IPS DF 6.9 (cell line): ENCODE data around the gene BMP2K.

Experiments used
- DNase-seq: peaks from one replicate; pipeline ENCODE4 v3.0.0-alpha.2; 2013; ENCODE audit warnings: low read depth, low spot score
- H3K27ac ChIP-seq: one replicate; pipeline ENCODE4 v1.5.1; 2013; ENCODE audit warnings: low read length, control low read depth
- H3K27me3 ChIP-seq: 2 replicates; pipeline ENCODE4 v1.6.1; 2013; ENCODE audit warnings: mild to moderate bottlenecking, low read length; ENCODE audit not compliant: control insufficient read depth, insufficient read depth
- H3K36me3 ChIP-seq: 2 replicates; pipeline ENCODE4 v1.6.1; 2013; ENCODE audit warnings: low read length; ENCODE audit not compliant: control insufficient read depth, insufficient read depth
- H3K4me1 ChIP-seq: 2 replicates; pipeline ENCODE4 v1.6.1; 2013; ENCODE audit warnings: low read length; ENCODE audit not compliant: control insufficient read depth, insufficient read depth
- H3K4me3 ChIP-seq: 2 replicates; pipeline ENCODE4 v1.5.1; 2013; ENCODE audit warnings: mild to moderate bottlenecking, low read length
- H3K9me3 ChIP-seq: 2 replicates; pipeline ENCODE4 v1.6.1; 2013; ENCODE audit warnings: low read length, inconsistent platforms; ENCODE audit not compliant: control insufficient read depth, insufficient read depth
- WGBS: extraction: QIAGEN DNeasy Blood & Tissue Kit; methylation state at CpG from one replicate; pipeline ENCODE4 v1.1.7; 2013; ENCODE audit warnings: mixed read lengths, missing lambda C conversion rate; ENCODE audit not compliant: insufficient read length, insufficient coverage; 5-methylcytosine and 5-hydroxymethylcytosine counted together

The BMP2K gene

DNA sequence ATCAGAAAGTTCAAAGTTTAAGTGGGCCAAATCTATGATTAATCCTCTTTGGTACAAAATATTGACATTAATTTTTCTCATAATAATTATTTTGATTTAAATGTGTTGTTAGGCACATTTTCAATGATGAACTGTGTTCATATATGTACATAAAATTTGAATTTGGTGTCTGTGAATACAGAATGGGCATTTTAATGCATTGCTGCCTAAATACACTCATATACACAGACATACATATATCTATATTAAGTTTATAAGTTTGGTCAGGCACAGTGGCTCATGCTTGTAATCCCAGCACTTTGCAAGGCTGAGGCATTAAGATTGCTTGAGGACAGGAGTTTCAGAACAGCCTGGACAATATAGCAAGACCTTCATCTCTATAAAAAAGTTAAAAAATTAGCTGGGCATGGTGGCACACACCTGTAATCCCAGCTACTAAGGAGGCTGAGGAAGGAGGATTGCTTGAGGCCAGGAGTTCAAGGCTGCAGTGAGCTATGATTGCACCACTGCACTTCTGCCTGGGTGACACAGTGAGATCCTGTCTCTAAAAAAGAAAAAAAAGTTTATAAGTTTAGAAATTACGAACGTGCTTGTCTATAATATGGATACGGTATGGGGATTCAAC lies 12.3 kb upstream of the BMP2K start:
- no peak for DNase-seq
- Histone ChIP-seq H3K4me1 (peaks cover 2% of the 10 kb centered on the region; the same call in 1 of the 2 replicates), H3K4me3 (no peak overlapping the region), H3K27me3 (no peaks in the 10 kb centered on the region), H3K9me3 (no peaks in the 10 kb centered on the region; the same call in 1 of the 2 replicates), H3K27ac (no peak overlapping the region), H3K36me3 (no peaks in the 10 kb centered on the region)
- 100% methylated on average over 3 of the region's 3 CpGs for whole genome bisulfite sequencing

DNA sequence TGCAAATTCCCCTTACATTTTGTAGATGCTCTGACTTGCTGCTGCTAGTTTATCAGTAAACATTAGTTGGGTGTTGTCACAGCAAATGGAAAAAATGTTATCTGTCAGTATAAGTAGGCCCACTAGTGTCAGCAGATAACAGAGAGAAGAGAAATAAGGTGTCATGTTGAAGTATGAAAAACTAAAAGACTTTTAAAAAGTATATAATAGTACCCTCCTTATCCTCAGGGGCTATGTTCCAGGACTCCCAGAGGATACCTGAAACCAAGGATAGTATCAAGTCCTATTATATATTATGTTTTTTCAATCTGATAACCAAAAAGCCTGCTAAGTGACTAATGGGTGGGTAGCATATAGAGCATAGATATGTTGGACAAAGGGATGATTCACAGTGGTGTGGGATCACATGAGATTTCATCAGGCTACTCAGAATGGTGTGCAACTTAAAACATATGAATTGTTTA lies 11.6 kb upstream of the BMP2K start:
- Histone ChIP-seq H3K4me3 (no peak overlapping the region), H3K27ac (no peak overlapping the region)

DNA sequence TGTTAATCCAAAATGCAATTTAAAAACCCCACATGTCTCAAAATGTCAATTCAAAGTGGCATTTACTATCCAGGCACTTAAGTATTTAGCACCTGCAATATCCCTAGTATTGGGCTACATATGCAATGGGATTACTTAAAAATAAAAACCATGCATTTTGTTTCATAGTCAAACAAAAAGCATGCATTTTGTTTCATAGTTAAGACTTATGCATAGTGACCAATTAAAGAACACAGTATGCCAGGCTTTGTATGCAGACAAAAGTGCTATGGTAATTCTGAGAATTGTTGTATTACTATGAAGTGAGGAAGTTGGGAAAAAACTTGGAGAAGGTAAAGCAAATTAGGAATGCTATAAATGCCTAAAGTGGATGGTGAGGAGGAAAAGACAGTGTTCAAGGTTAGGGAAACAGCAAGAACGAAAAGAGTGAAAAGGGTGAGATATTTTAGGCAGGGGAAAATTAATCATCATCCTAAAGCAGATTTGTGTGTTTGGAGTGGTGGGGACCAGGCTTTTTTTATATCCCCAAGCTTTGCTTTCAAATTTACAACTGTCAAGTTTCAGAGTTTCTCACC lies 10.6 kb upstream of the BMP2K start:
- no peaks in the 10 kb centered on the region; the same call in 1 of the 2 replicates for H3K9me3 ChIP-seq
- H3K27me3 ChIP-seq: no peaks in the 10 kb centered on the region
- no peak overlapping the region for H3K27ac ChIP-seq
- WGBS: no CpG with 5 or more reads among the region's 1 CpG
- no peak for DNase-seq
- H3K4me1 ChIP-seq: peaks cover 2% of the 10 kb centered on the region; the same call in 1 of the 2 replicates
- no peaks in the 10 kb centered on the region for H3K36me3 ChIP-seq
- H3K4me3 ChIP-seq: no peak overlapping the region

More for the DNA sequence above, 11.6 kb upstream of the BMP2K start:
- Histone ChIP-seq H3K27me3 (no peaks in the 10 kb centered on the region), H3K4me1 (peaks cover 2% of the 10 kb centered on the region; the same call in 1 of the 2 replicates), H3K9me3 (no peaks in the 10 kb centered on the region; the same call in 1 of the 2 replicates), H3K36me3 (no peaks in the 10 kb centered on the region)
- no peak for DNase-seq

DNA sequence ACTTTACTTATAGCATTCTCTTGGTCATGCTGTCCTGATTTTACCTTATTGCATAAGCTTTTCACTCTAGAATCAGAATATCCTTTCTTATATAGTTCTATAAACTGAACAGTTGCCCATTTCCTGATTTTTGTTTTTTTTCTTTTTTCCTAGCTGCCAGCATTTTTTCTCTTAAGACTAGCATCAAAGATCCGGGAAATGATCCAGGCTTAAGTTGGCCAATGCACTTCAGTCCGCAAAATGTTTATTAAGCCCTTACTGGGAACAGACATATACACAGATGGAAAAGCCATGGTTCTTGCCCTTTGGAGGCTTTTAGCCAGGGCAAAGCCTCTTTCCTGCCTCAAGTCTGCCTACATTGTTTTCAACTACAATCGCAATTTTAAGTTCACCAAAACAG lies 10.1 kb upstream of the BMP2K start:
- no peak for DNase-seq
- H3K4me3 ChIP-seq: no peak overlapping the region
- no CpG with 5 or more reads among the region's 3 CpGs for WGBS

DNA sequence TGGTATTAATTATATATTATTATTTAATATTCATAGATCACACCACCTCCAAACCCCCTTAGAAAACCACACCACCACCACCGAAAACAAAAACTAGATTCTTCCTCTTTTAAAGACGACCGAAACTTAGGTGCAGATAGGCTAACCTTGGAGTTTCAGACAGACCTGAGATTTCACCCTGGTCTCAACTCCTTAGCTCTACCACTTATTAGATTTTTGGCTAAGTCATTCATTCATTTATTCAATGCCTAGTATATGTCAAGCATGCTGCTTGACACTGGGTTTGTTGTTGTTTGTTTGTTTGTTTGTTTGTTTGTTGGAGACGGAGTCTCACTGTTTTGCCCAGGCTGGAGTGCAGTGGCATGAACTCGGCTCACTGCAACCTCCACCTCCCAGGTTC lies 9.5 kb upstream of the BMP2K start:
- Histone ChIP-seq H3K4me1 (peaks cover 2% of the 10 kb centered on the region; the same call in 1 of the 2 replicates), H3K36me3 (no peaks in the 10 kb centered on the region), H3K27me3 (no peaks in the 10 kb centered on the region), H3K27ac (no peak overlapping the region), H3K4me3 (no peak overlapping the region), H3K9me3 (no peaks in the 10 kb centered on the region; the same call in 1 of the 2 replicates)
- no CpG with 5 or more reads among the region's 5 CpGs for WGBS
- DNase-seq: no peak

More for the DNA sequence above, 10.1 kb upstream of the BMP2K start:
- Histone ChIP-seq H3K36me3 (no peaks in the 10 kb centered on the region), H3K27ac (no peak overlapping the region), H3K27me3 (no peaks in the 10 kb centered on the region), H3K9me3 (no peaks in the 10 kb centered on the region; the same call in 1 of the 2 replicates), H3K4me1 (peaks cover 2% of the 10 kb centered on the region; the same call in 1 of the 2 replicates)

DNA sequence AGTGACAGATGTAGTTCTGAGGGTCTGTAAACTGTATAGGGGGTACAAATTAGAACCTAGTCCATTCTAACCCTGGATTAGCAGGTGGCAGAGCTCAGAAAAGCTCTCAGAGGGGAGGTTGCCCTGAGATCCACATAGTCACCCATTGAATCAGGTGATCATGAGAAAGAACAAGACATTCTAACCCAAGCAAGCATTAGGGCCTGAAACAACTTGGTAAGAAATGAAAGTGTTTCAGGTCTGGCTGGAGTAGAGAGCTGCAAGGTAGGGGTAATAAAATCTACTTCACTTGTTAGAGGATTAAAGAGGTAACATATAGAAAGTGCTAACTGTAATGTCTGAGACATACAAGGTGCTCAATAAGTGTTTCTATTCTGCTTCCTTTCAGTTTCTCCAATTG lies 8.8 kb upstream of the BMP2K start:
- H3K4me1 ChIP-seq: peaks cover 2% of the 10 kb centered on the region; the same call in 1 of the 2 replicates
- H3K9me3 ChIP-seq: no peaks in the 10 kb centered on the region; the same call in 1 of the 2 replicates
- no peak for DNase-seq
- no peak overlapping the region for H3K4me3 ChIP-seq
- no peaks in the 10 kb centered on the region for H3K27me3 ChIP-seq
- no peaks in the 10 kb centered on the region for H3K36me3 ChIP-seq
- H3K27ac ChIP-seq: no peak overlapping the region

DNA sequence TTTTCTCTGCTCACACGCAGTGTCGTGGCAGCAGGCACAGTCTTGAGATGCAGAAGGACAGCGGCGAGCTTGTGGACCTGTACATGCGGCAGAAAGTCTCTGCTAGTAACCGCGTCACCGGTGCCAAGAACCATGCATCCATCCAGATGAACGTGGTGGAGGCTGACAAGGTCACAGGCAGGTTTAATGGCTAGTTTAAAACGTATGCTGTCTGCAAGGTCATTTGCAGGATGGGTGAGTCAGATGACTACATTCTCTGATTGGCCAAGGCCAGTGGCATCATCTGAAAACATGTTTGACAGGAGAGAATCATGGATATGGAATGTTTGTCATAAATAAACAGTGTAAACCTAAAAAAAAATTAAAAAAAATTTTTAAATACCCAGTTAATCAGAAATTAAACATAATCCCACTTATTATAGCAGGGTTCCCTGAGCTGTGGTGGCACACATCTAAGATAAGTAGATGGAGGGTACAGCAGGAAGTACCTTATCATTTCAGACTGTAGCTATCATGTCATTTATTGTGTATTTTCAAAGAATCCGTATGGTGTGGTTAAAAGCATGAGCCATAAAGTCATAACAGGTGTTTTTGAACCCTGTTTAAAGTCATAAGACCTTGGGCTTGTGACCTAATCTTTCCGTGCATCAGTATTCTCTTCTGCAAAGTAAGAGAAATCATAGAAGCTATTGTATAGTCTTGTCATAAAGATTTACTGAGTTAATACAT lies 7.5 kb upstream of the BMP2K start:
- H3K4me1 ChIP-seq: peaks cover 2% of the 10 kb centered on the region; the same call in 1 of the 2 replicates

DNA sequence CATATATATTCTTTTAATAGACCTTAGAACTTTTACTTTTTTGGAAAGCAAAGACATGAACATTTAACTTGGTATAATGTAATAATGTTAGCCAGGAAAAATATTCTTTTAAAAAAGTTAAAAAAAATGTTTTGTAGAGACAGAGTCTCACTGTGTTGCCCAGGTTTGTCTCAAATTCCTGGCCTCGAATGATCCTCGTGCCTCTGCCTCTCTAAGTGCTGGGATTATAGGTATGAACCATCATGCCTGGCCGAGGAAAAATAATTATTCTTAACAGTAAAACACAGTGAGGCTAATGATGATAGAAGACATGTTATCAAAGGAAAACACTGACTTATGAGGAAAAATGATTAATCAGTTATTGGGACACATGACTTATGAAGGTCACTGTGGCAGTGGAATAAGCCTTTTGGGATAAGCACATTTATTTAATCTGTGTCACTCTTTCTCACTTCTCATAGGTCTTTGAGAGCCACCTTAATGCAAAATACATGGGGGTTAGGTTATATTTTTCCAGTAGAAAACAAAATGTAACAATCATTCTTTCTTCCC lies 6.0 kb upstream of the BMP2K start:
- peaks cover 2% of the 10 kb centered on the region; the same call in 1 of the 2 replicates for H3K4me1 ChIP-seq

More for the DNA sequence above, 7.5 kb upstream of the BMP2K start:
- no CpG with 5 or more reads among the region's 12 CpGs for WGBS
- DNase-seq: no peak
- Histone ChIP-seq H3K27ac (no peak overlapping the region), H3K4me3 (no peak overlapping the region), H3K27me3 (no peaks in the 10 kb centered on the region), H3K9me3 (no peaks in the 10 kb centered on the region; the same call in 1 of the 2 replicates), H3K36me3 (no peaks in the 10 kb centered on the region)

DNA sequence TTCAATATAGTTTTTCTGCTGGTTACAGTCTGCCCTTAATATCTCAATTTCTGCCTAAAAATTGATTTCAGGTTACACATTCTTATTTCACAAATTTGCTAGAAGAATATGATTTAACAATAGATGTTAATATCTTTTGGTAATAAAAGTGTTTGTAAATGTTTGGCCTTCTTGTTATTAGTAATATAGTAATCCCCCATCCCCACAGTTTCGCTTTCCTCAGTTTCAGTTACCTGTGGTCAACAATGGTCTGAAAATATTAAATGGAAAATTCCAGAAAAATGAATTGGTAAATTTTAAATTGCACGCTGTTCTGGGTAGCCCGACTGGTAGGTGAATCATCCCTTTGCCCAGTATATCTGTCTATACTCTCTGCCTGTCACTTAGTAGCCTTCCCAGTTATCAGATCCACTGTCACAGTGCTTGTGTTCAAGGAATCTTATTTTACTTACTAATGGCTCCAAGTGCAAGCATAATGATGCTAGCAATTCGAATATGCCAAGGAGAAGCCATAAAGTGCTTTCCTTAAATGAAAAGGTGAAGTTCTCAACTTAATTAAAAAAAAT lies 3.5 kb upstream of the BMP2K start:
- no peak for DNase-seq
- H3K36me3 ChIP-seq: no peaks in the 10 kb centered on the region
- no peak overlapping the region for H3K4me3 ChIP-seq
- H3K27me3 ChIP-seq: no peaks in the 10 kb centered on the region
- H3K4me1 ChIP-seq: peaks cover 2% of the 10 kb centered on the region; the same call in 1 of the 2 replicates
- no peaks in the 10 kb centered on the region; the same call in 1 of the 2 replicates for H3K9me3 ChIP-seq
- WGBS: no CpG with 5 or more reads among the region's 4 CpGs
- H3K27ac ChIP-seq: no peak overlapping the region

More for the DNA sequence above, 6.0 kb upstream of the BMP2K start:
- Histone ChIP-seq H3K9me3 (no peaks in the 10 kb centered on the region; the same call in 1 of the 2 replicates), H3K36me3 (no peaks in the 10 kb centered on the region), H3K4me3 (no peak overlapping the region), H3K27me3 (no peaks in the 10 kb centered on the region), H3K27ac (no peak overlapping the region)
- no CpG with 5 or more reads among the region's 3 CpGs for WGBS
- DNase-seq: no peak

DNA sequence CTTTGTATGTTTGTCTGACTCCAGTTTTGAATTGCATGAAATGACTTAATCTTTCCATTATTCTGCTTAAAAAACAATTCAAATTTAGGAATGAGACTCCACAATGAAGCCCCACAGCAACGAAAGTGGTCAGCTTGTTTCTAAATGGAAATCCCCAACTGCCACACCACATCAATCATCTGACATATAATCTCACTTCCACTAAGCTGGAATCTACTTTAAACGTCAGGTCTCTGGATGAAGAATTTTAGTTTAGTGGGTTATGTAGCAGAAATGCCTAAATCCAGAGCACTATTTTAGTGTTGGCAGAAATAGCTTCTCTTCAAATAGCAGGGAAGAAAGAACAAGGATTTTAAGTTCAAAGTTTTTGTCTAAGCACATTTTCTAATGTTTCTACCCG lies 1.7 kb upstream of the BMP2K start:
- Histone ChIP-seq H3K27me3 (no peaks in the 10 kb centered on the region), H3K4me3 (no peak overlapping the region), H3K9me3 (no peaks in the 10 kb centered on the region), H3K27ac (no peak overlapping the region), H3K36me3 (no peaks in the 10 kb centered on the region), H3K4me1 (no peaks in the 10 kb centered on the region)
- WGBS: no CpG with 5 or more reads among the region's 3 CpGs
- no peak for DNase-seq
